Middle frontal gyrus (tissue), 1 donor: Measurements from ENCODE around the gene HYAL1.
A peak's percentile ranks its signal among the peaks of the same experiment; 100 is the strongest.
"Not testable (repeated sequence)": the region's sequence is repeated elsewhere in the genome, so short reads cannot be mapped to it uniquely, and the experiment has no call there.

Source experiments
- DNase-seq: peaks from one replicate; pipeline ENCODE4 v3.0.0-alpha.2; 2015; ENCODE audit warnings: low spot score; ENCODE audit errors: extremely low spot score

HYAL1 gene

DNA sequence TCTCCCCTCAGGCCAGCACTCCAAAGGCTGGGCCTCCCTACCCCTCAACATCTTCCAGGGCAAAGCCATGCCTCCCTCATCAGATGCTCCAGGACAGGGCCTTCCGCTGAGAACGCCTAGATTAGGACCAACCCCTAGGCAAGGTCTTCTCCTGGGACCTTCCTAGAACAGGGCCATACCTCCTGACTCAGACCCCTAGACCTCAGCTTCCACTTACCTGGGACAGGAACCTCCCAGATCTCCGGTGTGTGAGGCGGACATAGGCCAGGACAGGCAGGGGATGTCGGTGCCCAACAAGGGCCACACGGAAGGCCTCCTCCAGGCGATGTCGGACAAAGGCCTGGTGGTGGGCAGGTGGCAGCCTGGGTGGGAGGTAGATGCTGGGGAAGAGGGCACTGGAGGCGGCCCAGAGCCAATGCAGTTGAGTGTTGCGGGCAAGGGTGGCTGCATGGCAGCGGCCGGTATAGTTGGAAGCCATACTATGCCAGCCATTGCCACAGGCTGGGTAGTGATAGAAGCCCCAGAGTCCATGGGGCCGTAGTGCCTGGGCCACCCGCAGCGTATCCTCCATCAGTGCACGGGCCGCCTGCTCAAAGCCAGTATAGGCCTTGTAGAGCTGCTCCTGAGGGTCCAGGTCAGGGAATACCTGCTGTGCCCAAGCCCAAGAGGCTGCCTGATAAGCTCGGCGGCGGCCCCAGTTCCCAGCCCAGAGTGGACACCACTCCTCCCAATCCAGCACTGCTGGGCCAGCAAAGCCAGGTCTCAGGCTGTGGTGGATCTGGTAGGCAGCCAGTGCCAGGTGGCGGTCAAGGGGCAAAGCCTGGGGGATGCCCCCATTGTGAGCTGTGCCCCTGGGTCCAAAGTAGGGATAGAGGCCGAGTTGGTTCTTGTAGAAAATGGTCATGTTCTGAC, 8.6 kb downstream of the HYAL1 start:
- no peak for DNase-seq

DNA sequence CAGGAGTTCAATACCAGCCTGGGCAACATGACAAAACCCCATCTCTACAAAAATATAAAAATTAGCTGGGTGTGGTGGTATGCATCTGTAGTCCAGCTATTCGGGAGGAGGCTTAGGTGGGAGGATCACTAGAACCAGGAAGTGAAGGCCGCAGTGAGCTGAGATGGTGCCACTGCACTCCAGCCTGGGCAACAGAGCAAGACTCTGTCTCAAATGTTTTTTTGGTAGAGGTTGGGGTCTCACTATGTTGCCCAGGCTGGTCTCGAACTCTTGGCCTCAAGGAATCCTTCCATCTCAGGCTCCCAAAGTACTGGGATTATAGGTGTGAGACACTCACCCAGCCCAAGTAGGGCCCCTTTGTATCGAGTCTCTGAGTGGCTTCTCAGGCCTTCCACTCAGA, 9.3 kb downstream of the HYAL1 start:
- DNase-seq, result no peak

DNA sequence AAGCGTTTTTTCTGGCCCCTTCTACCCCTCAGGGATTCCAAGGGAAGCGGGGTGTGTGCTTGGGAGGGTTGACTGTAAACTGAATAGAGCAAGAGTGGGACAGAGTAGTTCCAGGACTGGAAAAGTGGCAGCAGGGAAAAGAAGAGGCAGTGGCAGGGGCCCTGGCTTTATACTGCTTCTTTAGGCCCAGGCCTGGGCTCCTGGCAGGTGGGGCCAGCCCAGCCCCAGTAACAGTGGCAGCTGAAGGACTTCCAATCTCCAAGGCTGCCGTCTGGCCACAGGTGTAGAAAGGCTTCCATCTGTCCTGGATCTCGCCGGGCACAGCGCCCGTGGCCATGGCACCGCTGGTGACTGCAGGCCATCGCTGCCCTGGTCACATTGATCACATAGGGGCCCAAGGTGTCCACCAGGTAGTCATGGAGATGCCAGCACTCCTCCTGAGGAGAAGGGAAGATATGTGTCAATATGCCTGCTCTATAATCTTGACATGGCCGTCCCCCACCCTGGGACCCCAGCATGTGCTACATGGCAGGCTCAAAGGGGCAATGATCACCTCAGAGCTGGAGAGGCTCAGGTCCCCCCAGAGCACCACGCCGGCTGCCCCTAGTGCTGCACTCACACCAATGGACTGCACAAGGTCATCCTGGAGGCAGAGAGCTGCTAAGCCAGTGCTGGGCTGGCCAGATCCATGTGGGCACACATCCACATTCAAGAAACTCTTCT, 10.1 kb downstream of the HYAL1 start:
- no peak for DNase-seq

DNA sequence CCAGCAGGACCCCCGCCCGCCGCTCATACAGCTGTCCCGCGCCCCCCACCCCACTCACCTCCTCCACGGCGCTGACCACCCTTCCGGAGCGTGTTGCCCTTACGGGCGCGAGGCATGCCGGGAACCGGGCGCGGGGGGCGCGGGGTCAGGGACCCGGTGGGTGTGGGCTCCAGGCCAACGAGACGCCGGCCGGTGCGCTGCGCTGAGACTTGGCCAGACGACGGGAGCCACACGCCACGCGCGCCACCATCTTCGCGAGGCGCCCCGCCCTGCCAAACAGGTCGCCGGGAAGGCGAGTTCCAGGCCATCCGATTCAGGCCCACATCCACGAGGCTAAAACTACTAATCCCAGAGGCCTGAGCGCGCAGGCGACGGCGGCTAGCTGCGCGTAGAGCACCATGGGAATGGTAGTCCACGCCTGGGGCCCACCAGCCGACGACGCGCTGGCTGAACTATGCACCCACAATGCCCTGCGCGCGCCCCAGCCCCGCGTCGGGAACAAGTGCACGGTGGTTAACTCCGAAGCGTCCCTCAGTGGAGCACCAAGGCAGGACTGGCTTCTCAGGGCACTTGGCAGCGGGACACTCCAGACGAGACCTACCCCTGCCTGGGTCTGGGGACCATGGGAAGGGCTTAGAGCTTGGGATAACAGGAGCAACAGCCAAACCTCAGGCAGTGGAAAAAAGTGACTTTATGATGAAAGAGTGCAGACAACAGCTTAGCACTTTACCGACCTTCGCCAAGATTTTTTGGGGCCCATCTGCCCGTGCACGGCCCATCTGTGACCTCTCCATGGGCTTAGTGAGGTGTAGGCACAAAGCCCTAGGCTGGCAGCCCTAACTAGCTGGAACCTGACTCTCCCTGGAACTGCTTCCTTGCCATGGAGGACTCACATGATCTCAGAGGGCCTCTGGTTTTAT, 11.0 kb downstream of the HYAL1 start, which contains the start of gene IFRD2:
Gene IFRD2 (minus strand): TSS at position 271 of the 920 bp plus-strand sequence. CDS start 155 bp downstream, at position 116.
- DNase-seq, result peak; percentile 97

DNA sequence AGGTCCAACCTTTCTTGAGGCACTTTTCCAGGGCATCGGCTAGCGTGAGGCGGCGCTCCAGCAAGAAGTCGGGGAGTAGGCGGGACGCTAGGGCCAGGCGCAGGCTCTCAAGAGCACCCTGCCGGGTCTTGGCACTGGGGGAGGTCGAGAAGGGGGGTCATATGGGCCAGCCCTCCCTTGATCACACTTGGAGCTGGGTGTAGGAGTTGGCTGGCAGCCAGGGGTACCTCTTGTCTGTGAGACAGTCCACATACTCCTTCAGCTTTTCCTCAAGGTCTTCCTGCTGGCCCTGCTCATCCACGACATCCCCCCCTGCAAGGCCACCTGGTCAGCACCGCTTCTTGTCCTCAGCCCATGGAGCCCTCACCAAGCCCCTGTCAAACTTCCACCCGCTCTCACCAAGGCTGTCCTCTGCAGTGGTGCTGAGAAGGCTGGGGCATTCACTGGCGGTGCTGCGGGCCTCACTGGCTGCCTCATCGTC, 13.2 kb downstream of the HYAL1 start:
- no peak for DNase-seq

DNA sequence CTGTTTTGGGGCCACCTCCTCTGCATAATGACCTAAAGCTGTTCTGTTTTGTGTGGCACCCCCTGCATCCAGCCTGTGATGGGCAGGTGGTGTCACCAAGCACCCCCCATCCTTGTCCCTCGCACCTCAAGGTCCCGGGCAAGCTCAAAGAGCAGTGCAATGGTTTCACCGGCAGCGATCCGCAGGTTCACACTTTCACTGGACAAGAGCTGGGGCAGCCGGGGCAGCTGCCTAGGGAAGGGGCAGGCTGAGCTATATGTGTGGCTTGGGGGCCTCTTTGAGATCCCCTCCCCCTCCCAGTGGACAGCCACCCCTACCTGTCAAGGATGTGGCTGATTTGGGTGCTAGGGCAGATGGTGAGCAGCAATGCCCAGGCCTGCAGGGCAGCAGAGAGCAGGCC, 14.2 kb downstream of the HYAL1 start:
- no peak for DNase-seq

DNA sequence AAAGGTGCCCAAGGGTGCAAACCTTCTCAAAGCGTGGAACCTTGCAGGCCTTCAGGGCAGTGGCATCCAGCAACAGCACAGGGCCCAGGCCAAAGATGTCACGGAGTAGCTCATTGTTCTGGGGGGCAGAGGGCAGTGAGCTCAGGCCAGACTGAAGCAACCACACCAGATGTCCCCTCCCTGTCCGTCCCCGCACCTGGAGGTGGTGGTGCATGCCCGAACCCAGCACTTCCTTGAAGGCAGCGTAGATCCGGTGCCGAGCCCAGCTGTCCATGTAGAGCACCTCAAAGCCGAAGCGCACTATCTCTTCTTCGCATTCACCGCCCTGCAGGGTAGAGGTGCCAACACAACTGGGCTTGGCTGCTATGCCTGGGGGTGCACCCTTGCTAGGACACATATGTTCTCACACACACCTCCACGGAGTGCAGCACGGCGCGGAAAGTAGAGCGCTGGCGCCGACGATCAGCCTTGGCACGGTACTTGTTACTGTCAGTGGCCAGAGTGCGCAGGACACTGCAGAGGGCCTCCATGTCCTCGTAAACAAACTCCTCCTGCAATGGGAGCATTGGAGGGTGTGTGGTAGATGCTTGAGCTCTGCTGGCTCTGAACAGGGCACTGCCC, 14.9 kb downstream of the HYAL1 start:
- DNase-seq, result no peak

DNA sequence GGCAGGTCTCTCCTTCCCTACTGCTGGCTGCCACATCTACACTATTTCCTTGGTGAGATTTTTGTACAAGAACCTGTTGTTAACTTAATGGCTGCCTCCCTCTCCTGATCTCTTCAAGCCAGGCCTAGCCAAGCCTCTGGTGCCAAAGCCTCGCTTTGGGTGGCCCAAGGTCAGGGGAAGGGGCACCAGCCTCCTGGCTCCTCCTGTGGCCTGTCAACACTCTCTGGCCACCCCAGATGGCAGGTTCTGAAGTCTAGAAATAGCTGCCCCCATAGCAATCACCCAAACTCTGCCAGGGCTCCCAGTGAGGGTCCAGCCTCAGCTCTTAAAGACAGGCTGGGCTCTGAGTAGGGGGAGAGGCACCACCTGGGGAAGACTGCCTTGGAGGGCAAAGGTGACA, 16.1 kb downstream of the HYAL1 start:
- DNase-seq, result no peak

DNA sequence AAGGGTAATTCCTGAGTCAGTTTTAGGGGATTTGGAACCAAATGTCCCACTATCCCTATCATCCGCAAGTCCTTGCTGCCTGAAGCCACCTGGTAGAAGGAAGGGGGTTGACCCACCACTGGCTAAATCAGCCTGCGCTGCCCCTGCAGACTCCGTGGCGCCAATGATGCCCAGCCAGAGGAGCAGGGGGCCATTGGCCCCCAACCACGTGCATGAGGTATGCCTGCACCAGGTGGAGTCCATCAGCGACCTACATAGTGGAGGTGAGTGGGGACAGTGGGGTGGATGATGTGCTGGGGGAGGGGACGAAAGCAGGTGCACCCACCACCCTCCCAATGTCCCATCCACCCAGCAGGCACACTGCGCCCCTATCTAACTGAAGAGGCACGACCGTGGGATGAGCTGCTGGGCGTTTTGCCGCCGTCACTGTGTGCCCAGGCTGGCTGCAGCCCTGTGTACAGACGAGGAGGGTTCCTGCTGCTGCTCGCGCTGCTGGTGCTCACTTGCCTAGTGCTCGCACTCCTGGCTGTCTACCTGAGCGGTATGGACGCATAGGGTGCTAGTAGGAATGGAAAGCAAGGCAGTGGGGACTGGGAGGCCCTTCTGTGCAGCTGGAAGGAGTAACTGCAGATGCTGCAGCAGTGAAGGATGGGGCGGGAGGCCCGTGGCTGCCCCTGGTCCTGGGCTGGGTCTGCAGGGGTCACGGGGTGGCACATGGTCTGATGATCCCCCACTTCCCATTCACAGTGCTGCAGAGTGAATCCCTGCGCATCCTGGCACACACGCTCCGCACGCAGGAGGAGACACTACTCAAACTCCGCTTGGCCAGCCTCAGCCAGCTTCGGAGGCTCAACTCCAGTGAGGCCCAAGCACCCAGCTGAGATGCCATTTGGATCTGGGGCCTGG, 16.8 kb downstream of the HYAL1 start:
- no peak for DNase-seq

DNA sequence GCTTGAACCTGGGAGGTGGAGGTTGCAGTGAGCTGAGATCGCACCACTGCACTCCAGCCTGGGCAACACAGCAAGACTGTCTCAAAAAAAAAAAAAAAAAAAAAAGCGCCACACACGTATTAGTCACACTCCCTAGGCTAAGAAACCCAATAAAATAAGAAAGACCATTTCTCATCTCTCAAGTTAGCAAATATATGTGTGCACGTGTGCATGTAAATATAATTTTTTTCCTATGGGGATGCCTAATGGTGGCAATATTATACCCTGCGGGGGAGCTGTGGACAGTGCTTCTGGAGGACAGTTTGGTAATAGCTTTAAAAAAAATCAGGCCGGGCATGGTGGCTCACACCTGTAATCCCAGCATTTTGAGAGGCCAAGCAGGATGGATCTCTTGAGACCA, 19.3 kb downstream of the HYAL1 start:
- DNase-seq, result not testable (repeated sequence)

DNA sequence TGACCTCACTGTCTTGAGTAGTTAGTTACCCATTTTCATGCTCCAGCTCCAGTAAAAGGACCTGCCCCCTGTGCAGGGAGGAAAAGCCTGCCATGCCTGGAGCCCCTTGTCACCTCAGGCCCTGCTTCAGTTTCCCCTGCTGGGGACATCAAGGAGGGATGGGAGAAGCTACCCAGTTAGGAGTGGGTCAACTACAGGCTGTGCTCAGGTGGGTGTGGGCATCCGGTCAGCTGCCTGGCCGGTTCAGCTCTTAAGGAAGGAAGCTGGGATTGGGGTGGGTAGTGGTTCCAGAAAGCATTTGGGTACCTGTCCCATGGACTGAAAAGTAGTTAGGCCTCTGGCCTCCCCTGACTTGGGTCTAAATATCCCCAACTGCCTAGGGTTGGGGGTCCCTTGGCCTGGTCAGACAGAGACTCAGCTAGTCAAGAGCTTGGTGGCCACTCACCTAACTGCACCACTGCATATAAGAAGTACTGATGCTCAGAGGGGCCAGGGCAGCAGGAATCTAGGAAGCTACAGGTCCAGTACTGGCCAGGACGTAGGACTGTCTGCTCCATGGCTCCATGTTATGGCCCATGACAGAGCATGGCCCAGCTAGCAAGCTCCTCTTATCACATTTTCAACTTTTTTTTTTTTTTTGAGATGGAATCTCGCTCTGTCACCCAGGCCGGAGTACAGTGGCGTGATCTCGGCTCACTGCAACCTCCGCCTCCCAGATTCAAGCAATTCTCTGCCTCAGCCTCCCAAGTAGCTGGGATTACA, 23.9 kb downstream of the HYAL1 start:
- DNase-seq, result no peak

DNA sequence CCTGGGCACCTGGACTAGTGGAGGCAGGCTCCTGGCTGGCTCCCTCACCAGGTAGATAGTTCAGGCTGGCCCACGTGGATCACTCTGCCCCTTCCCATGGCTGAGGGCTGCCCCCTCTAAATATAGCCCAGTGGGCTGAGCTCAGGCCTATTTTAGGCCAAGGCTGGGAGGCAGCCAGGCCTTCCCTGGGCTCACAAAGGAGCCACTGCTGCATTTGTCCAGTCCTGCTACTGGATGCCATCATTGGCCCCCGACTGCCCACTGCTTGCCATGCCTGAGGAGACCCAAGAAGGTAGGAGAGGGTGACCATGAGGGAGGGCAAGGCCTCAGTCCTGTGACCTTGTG, 24.5 kb downstream of the HYAL1 start, which contains the start of gene LSMEM2:
Gene LSMEM2 (plus strand): TSS at position 208 of the 345 bp plus-strand sequence. CDS start 27 bp downstream, at position 235.
- DNase-seq, result no peak

DNA sequence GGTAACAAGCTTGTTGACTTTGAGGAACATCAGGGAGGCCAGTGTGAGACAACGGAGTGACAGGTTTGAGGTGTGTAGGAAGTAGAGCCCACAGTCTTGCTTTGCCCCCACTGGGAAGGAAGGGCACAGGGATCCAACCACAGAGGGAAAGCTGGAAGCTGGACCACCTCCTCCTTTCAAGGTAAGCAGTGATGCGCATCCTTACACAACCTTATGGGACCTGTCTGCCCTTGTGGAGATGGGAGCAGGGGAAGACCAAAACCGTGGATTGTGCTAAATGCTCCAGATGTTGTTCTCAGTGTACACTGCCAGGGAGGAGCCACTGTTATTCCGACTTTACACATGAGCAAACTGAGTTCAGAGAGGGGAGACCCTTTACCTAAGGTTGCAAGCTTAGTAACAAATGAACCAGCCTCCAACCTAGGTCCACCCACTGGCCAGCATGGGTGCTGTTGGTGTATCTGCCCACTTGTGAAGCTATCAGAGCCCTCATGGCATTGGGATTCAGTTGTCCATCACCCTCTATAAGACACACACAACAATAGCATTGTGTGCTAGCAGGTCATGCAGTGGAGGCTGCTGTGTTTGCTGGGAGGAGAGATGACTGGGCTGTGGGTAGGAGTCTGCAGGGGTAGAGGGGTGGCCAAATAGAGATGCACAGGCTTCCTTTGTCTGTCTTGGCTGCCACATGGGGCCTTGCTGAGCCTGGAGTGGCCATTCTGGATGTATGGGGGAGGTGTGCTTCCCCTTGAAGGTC, 25.1 kb downstream of the HYAL1 start:
- DNase-seq, result no peak

DNA sequence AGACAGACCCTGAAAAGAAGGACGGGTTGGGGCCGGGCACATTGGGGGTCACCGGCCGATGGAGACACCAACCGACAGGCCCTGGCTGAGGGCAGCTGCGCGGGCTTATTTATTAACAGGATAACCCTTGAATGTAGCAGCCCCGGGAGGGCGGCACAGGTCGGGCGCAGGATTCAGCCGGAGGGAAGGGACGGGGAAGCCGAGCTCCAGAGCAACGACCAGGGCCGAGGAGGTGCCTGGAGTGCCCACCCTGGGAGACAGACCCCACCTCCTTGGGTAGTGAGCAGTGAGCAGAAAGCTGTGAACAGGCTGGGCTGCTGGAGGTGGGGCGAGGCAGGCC, 26.6 kb downstream of the HYAL1 start:
- no peak for DNase-seq

DNA sequence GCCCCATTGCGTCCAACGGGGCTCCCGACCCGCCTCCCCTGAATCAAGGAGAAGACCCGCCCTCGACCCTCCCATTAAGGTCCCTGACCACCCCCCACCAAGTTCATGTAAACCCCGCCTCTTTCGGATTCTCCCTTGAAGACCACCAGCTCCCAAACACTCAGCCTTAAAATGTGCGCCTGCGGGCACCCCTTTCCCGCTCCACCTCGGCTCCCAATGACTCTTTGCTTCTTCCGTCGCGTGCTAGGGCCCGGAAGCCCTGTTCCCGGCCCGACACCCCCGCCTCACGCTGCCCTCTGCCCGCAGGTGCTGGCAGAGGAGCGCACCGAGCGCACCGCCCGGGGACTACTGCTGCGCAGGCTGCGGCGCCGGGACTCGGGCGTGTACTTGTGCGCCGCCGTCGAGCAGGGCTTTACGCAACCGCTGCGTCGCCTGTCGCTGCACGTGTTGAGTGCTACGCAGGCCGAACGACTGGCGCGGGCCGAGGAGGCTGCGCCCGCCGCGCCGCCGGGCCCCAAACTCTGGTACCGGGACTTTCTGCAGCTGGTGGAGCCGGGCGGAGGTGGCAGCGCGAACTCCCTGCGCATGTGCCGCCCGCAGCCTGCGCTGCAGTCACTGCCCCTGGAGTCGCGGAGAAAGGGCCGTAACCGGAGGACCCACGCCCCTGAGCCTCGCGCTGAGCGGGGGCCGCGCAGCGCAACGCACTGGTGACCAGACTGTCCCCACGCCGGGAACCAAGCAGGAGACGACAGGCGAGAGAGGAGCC, 27.2 kb downstream of the HYAL1 start:
- DNase-seq, result no peak

DNA sequence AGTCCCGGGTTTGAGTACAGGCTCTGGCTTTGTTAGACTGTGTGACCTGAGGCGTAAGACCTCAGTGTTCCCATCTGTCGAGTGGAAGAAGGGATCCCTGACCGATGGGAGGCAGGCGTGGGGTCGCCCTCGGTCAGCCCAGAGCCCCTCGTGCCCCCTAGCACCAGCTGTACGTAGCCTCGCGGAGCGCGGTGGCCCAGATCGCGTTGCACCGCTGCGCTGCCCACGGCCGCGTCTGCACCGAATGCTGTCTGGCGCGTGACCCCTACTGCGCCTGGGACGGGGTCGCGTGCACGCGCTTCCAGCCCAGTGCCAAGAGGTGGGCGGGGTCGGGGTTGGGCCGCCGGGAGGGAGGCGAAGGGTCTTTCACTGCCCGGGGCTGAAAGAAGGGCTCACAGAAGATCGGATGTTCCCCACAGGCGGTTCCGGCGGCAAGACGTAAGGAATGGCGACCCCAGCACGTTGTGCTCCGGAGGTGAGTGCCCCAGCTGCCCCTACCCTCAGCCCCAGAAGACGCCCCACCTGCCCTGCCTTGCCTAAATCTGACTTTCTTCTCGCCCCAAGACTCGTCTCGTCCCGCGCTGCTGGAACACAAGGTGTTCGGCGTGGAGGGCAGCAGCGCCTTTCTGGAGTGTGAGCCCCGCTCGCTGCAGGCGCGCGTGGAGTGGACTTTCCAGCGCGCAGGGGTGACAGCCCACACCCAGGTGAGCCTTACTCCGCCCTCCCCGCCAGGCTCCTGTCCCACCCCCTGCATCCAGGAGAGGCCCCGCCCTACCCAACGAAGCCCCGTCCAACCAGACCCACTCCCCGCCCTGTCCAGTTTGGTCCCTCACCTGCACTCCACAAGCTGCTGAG, 28.0 kb downstream of the HYAL1 start:
- no peak for DNase-seq
